GM21717 (cell line): Measurements from ENCODE around the gene RABGAP1.

Experiments used
- ATAC-seq: cut with Tn5 transposase; IDR thresholded peaks from one replicate; pipeline ENCODE4 v1.9.1; 2021; ENCODE audit warnings: mild to moderate bottlenecking, moderate library complexity; ENCODE audit not compliant: unreplicated experiment

Gene RABGAP1

DNA sequence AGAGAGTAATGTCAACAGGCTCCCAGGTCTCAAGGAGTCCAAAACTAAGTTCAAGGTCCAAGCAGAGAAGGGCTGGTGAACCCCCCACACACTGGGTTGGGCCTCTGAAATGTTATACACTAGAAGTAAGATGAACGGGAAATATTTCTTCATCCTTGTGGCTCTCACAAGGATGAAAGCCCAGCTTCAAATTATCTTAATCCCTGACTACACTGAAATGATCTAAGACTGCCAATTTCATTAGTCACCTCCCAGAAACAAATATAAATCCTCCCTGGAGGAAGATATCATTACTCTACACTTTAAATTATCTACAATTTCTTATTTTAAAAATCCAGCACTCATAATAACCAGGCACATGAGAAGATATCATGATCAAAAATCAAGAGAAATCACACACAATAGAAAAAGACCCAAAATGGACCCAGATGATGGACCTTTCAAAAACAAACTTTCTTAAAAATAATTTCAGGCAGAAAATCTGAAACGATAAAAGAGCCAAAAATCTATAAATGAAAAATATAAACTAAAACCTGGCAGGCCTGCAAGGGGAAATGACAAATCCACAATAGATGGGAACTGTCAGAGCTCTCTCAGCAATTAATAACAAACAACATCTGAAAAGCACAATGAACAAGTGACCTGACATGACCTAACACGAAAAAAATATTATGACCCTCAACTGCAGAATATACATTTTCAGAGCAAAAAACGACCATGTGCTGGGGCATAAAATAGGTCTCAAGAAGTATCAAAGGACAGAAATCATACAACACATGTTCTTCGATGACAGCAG, 210.1 kb downstream of the RABGAP1 start:
- no peak for ATAC-seq
